Activated naive CD4-positive, alpha-beta T cell treated with anti-CD3 and anti-CD28 coated beads for 36 hours (primary cell): ENCODE results near the gene POLE. TPM values are rescaled to one million over a fixed set of nuclear protein-coding genes. Genes with fewer than 3 reads are reported as not detected.

ENCODE experiments used
- CTCF ChIA-PET: fragments of 350-600 bp; sonication (Branson Sonifier 250); formaldehyde crosslinking; loops from one replicate; lab custom pipeline; 2021; ENCODE audit warnings: antibody characterized with exemption; lab: Charles Lee
- DNase-seq: peaks from one replicate; pipeline ENCODE4 v3.0.0-alpha.2; 2020
- H3K27ac Mint-ChIP-seq: one replicate; pipeline ENCODE4 v1.8.0; 2021; ENCODE audit warnings: mild to moderate bottlenecking, mixed read lengths
- H3K27me3 Mint-ChIP-seq: one replicate; pipeline ENCODE4 v1.8.0; 2021; ENCODE audit warnings: low read depth, mixed read lengths
- H3K36me3 Mint-ChIP-seq: one replicate; pipeline ENCODE4 v1.8.0; 2021; ENCODE audit warnings: low read depth, mixed read lengths
- H3K4me1 Mint-ChIP-seq: one replicate; pipeline ENCODE4 v1.8.0; 2021; ENCODE audit warnings: low read depth, mixed read lengths
- H3K4me3 Mint-ChIP-seq: one replicate; pipeline ENCODE4 v1.8.0; 2021; ENCODE audit warnings: mild to moderate bottlenecking, moderate library complexity, mixed read lengths
- H3K9me3 Mint-ChIP-seq: one replicate; pipeline ENCODE4 v1.8.0; 2021; ENCODE audit warnings: mixed read lengths
- intact Hi-C: fragments of 100-400 bp; cut with micrococcal nuclease; formaldehyde crosslinking; loops from one replicate; pipeline ENCODE4 v1.15.1; 2023
- total RNA-seq, 2 experiments: library from RNA; stranded (reverse); gene quantifications; one replicate each; pipeline ENCODE4 v1.2.3, GENCODE V29; 2021

Gene POLE
- total RNA-seq, 2 experiments from 2014 or later, result 118 to 121 TPM

DNA sequence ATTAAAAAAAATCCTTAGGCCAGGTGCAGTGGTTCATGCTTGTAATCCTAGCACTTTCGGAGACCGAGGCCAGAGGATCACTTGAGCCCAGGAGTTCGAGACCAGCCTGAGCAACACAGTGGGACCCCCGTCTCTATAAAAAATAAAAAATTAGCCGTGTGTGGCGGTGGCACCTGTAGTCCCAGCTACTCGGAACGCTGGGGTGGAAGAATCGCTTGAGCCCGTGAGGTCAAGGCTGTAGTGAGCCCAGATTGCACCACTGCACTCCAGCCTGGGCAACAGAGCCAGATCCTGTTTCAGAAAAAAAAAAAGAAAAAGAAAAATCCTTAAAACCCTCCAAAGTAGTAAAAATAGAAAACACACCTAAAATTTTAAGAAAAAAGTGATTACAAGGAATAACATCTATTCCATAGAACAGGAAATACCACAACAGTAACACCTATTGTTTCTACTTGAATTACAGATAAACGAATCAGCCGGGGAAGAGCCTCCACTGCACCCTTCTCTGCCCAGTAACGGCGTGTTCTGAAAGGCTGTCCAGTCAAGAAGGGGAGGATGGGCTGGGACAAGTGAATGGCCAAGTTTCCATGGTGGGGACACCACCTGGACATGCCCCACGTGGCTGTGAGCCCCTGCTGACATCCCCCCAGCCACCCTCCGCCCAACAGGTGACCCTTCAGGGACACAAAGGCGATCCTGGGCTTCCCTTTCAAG lies 17.8 kb downstream of the POLE start:
- Mint-ChIP-seq H3K4me1 (peaks cover 2% of the 10 kb centered on the region), H3K9me3 (no peaks in the 10 kb centered on the region), H3K27ac (no peak overlapping the region), H3K36me3 (peaks cover 71% of the 10 kb centered on the region), H3K27me3 (no peaks in the 10 kb centered on the region), H3K4me3 (no peak overlapping the region)
- no peak for DNase-seq
- CTCF ChIA-PET, result no interaction called here
- intact Hi-C loops, result no loop called here

DNA sequence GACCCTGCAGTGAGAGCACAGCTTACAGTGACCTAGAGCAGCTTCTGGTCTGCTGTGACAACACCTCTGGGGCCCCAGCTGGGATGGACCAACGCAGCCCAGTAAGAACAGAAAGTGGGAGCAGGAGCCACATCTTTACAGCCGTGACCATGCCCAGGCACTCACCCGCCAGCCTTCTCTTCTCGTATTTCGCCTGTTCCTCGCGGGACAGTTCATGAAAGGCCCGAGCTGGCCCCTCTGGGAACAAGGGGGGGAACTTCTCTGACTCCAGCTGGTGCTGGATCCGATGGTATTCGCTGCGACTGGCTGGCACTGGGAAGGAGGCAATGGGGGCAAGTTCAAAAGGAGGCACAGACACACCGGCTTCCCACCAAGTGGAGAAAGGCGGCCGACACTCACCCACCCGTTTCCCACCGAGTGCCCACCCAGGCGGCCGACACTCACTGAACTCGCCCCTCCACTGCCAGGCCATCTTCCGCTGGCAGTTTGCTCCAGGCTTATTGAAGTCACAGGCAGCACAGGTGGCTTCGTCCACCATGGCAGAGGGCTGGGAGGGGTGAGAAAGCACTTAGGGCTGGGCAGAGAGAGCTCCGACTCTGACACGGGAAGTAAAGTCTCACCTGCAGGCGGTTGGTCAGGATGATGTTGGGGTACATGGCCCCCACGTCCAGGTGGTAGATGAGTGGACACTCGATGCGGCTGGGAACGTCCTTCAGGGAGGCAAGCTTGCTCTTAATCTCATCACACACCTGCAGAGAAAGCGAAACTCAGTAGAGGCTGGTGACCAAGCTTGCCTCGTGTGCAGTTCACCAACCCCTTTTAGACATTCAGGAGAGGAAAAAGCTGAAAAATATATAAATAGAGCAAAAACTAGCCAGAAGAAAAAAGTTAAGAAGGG lies 18.7 kb downstream of the POLE start:
- CTCF ChIA-PET, result no interaction called here
- no peak overlapping the region for H3K4me3 Mint-ChIP-seq
- H3K36me3 Mint-ChIP-seq, result peaks cover 70% of the 10 kb centered on the region
- no peak for DNase-seq
- H3K27ac Mint-ChIP-seq, result no peak overlapping the region
- no peaks in the 10 kb centered on the region for H3K27me3 Mint-ChIP-seq
- intact Hi-C loops, result no loop called here
- no peaks in the 10 kb centered on the region for H3K9me3 Mint-ChIP-seq
- peaks cover 2% of the 10 kb centered on the region for H3K4me1 Mint-ChIP-seq

DNA sequence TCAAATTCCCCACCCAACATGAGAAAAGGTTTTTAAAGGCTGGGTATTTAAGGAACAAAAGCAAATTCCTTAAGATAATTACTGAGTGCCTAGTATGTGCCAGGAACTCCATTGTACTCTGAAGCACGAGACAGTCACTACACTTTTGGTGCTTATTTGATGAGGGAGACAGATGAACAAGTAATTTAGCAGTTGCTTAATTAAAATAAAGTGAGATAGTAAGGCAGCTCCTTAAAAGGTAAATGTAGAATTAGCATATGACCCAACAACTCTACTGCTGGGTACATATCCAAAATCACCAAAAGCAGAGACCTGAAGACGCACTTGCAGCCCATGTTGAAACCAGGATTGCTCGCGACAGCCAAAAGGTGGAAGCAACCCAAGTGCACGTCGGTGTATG lies 21.3 kb downstream of the POLE start:
- Mint-ChIP-seq H3K4me1 (peaks cover 17% of the 10 kb centered on the region), H3K36me3 (peaks cover 80% of the 10 kb centered on the region), H3K27ac (no peak overlapping the region), H3K9me3 (no peaks in the 10 kb centered on the region), H3K4me3 (no peak overlapping the region), H3K27me3 (no peaks in the 10 kb centered on the region)
- intact Hi-C loops, result no loop called here
- no peak for DNase-seq
- CTCF ChIA-PET, result no interaction called here

DNA sequence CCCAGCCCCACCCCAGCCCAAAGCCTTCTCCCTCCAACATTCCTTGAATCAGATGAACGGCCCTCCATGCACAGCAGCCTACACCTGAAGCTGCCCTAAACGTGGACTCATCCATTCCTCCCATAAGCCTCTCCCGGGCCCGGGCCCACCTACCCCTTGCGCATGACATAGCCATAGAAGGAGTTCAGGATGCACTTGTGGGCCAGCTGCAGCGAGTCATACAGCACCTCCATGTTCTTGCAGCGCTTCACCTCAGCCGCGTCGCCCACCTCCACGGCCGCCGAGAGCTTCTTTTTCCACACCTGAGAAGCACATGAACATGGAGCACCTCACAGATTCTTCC lies 22.0 kb downstream of the POLE start:
- intact Hi-C loops, result no loop called here
- no peak for DNase-seq
- Mint-ChIP-seq H3K4me1 (peaks cover 20% of the 10 kb centered on the region), H3K27ac (no peak overlapping the region), H3K4me3 (no peak overlapping the region), H3K27me3 (no peaks in the 10 kb centered on the region), H3K36me3 (peaks cover 81% of the 10 kb centered on the region), H3K9me3 (no peaks in the 10 kb centered on the region)
- CTCF ChIA-PET, result no interaction called here

DNA sequence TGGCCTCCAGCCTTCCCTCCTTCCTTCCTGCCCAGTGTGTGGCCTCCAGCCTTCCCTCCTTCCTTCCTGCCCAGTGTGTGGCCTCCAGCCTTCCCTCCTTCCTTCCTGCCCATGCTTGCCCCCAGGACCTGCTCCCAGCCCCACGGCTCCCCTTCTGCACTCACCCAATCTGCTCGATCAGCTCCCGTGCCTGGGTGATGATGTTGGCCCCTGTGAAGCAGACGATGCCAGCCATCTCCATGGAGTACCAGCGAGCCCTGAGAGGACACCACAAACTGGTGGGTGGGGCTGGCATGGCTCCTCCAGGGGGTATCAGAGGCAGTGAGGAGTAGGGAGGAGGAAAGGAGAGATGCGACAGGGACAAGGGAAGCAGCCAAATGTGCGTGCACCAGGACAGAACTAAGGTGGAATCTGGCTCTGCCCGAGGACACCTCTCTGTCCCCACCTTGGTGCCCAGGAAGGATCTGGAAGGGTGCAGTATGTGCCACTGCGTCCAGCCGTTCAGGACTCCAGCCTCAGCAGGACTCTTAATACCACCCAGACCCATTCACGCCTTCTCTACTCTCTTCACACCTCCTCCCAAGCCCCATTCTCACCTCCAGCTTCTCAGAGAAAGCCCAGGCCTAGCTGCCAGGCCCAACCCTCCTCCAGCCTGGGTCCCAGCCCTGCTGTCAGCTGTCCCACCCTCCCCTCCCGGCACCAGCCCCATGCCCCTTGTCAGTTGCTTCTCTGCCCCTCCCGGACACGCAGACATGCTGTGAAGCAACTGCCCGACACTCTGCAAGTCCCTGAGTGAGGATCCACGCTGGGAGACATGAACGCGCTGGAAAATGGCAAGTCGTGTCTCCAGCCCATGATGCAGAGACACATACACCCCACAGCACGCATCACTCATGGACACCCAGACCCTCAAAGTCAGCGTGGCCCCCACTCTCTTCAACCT lies 22.7 kb downstream of the POLE start:
- peaks cover 81% of the 10 kb centered on the region for H3K36me3 Mint-ChIP-seq
- peaks cover 22% of the 10 kb centered on the region for H3K4me1 Mint-ChIP-seq
- DNase-seq, result no peak
- no peaks in the 10 kb centered on the region for H3K27me3 Mint-ChIP-seq
- CTCF ChIA-PET, result interaction anchor here (0.7 kb wide), 1 partner anchor 13 kb away, joined by 5 read pairs; no protein-coding TSS in a partner anchor
- H3K9me3 Mint-ChIP-seq, result no peaks in the 10 kb centered on the region
- H3K27ac Mint-ChIP-seq, result no peak overlapping the region
- intact Hi-C loops, result no loop called here
- no peak overlapping the region for H3K4me3 Mint-ChIP-seq

DNA sequence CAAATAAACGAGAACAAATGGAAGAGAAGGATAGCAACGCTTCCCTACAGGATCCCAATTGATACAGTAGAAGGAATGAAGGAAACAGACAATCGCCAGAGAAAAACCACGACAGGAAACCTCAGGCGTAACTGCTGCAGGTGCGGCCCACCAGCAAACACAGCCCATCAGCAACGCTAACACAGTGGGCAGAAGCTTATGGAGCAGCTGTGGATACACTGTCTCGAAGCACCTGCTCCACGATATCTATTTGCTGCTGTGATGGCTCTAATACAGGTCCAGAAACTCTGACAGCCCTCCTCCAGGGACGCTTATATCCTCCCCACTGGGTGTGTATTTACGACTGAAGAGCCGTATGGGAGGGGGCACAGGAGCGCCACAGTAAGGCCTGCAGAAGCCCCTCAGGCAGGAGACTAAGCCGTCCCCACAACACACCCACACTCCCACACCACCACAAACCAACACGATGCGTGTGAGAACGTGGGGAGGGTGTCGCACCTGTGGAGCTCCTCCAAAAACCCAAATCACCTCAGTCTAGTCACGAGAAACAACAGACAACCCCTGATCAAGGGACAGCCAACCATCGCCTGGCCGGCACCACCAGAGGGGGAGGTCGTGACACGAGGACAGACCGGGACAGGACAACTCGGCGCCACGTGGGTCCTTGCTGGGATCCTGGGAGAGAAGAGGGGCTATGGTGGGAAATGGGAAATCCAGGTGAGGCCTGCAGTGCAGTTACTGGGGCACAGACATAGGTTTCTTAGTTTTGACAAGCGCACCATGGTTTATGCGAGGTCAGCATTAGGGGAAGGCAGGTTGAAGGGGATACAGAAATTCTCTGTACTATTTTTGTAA lies 24.0 kb downstream of the POLE start:
- Mint-ChIP-seq H3K36me3 (peaks cover 79% of the 10 kb centered on the region), H3K9me3 (no peaks in the 10 kb centered on the region), H3K27ac (no peak overlapping the region), H3K27me3 (no peaks in the 10 kb centered on the region), H3K4me1 (peaks cover 22% of the 10 kb centered on the region), H3K4me3 (no peak overlapping the region)
- CTCF ChIA-PET, result interaction anchor here (0.5 to 0.7 kb wide), 2 partner anchors 12 to 105 kb away, joined by 3 to 5 read pairs; no protein-coding TSS in a partner anchor
- no peak for DNase-seq
- intact Hi-C loops, result no loop called here

DNA sequence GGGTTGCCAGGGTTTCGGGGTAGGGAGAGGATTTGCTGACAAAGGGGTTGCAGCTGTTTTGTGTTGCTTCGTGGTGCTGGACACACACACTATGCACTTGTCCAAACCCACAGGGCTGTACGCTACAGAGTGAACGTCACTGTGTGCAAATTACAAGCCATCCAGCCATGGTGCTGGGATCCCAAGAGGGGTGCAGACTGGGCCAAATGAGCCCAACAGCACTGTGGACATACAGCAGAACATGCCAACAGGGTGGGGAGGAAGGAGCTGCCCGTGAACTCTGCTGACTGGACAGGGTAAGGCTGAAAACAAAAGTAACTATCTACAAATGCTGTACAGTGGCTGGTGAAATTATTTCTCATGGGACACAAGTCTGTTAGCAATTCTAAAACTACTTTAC lies 25.2 kb downstream of the POLE start:
- no peak overlapping the region for H3K27ac Mint-ChIP-seq
- peaks cover 78% of the 10 kb centered on the region for H3K36me3 Mint-ChIP-seq
- H3K4me1 Mint-ChIP-seq, result peaks cover 22% of the 10 kb centered on the region
- no peaks in the 10 kb centered on the region for H3K27me3 Mint-ChIP-seq
- H3K9me3 Mint-ChIP-seq, result no peaks in the 10 kb centered on the region
- no peak overlapping the region for H3K4me3 Mint-ChIP-seq
- no peak for DNase-seq
- CTCF ChIA-PET, result no interaction called here
- intact Hi-C loops, result no loop called here

DNA sequence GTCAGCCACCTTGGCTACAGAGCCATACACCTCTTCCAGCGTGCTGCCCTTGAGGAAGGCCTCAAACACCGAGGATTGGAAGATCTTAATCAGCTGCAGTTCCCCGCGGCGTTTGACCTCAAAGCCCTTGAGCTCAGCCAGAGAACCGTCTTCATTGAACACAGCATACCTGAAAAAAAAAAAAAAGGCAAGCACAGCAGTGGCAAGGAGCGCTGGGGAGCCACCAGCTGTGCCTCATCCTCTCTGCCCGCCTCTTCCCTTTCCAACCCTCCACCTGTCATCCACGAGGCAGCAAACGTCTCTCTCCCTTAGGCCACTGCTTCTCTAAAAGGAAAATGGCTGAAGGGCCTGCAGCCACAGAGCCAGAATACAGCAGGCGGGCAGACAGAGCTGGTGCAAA lies 26.1 kb downstream of the POLE start:
- Mint-ChIP-seq H3K27me3 (no peaks in the 10 kb centered on the region), H3K4me3 (no peak overlapping the region), H3K36me3 (peaks cover 73% of the 10 kb centered on the region), H3K4me1 (peaks cover 22% of the 10 kb centered on the region), H3K9me3 (no peaks in the 10 kb centered on the region), H3K27ac (no peak overlapping the region)
- intact Hi-C loops, result no loop called here
- CTCF ChIA-PET, result interaction anchor here (0.6 kb wide), 1 partner anchor 74 kb away, joined by 3 read pairs; no protein-coding TSS in a partner anchor
- DNase-seq, result no peak

DNA sequence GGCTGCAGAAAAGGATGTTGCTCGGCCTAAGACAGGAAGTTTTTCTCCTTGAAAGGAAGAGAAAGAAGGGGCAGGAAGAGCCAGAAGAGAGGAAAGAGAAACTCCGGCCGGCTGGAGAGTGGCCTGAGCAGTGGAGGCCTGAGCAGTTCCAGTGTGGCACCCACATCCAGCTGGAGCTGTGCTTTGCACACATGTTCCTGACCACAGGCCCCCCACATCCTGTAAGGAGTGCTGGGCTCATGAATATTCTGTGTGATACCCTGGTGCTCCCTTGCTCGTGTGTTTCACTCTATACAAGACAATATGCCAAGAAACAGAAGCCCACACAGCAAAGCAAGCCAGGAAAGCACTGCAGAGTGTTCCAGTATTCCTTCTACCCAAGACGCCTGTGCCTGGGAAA lies 27.1 kb downstream of the POLE start:
- intact Hi-C loops, result no loop called here
- Mint-ChIP-seq H3K4me3 (no peak overlapping the region), H3K36me3 (peaks cover 65% of the 10 kb centered on the region), H3K27me3 (no peaks in the 10 kb centered on the region), H3K27ac (no peak overlapping the region), H3K9me3 (no peaks in the 10 kb centered on the region), H3K4me1 (peaks cover 21% of the 10 kb centered on the region)
- no peak for DNase-seq
- CTCF ChIA-PET, result no interaction called here

DNA sequence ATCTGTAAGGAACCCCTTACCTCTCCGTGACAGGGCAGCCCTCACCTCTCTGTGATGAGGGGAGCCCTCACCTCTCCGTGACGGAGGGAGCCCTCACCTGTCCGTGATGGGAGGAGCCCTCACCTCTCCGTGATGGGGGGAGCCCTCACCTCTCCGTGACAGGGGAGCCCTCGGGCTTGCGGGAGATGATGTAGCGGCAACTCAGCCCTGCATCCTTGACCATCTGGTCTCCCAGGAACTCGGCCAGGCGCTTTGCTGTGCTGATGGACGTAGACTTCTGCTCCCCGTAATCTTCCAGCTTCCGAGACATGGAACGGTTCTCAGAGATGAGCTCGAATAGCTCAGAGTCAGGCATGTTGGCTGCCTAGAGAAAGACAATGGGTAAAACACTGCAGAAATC lies 28.0 kb downstream of the POLE start:
- Mint-ChIP-seq H3K4me1 (peaks cover 20% of the 10 kb centered on the region), H3K36me3 (peaks cover 64% of the 10 kb centered on the region)
- CTCF ChIA-PET, result no interaction called here

DNA sequence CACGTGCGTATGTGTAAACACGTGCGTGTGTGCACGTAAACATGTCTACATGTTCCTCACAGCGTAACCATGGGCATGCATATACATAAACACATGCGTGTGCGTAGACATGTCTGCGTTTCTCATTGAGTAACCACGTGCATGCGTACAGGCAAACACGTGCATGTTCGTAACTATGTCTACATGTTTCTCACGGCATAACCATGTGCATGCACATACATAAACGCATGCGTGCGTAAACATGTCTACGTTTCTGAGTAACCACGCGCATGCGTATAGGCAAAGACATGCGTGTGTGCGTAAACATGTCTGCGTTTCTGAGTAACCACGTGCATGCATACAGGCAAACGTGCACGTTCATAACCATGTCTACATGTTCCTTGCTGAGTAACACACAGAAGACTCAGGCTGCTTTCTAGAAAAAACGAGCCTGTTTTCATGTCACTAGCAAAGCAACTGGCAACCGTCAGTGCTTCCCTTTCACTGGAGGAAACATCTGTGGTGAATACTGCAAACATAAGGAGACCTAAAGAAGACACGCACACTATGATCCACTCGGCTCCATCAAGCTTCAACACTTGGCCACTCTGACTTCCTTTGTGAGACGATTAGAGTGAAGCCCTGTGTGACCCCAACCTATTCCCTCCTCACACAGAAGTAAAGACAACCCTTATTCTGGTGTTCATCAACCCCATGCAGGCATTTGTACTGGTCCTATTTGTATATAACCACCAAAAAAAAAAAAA lies 28.8 kb downstream of the POLE start:
- intact Hi-C loops, result no loop called here
- Mint-ChIP-seq H3K27ac (no peak overlapping the region), H3K4me1 (peaks cover 18% of the 10 kb centered on the region), H3K27me3 (no peaks in the 10 kb centered on the region), H3K4me3 (no peak overlapping the region), H3K9me3 (no peaks in the 10 kb centered on the region), H3K36me3 (peaks cover 67% of the 10 kb centered on the region)
- CTCF ChIA-PET, result no interaction called here
- DNase-seq, result no peak

More for the DNA sequence above, 28.0 kb downstream of the POLE start:
- DNase-seq, result no peak
- intact Hi-C loops, result no loop called here
- Mint-ChIP-seq H3K27me3 (no peaks in the 10 kb centered on the region), H3K27ac (no peak overlapping the region), H3K9me3 (no peaks in the 10 kb centered on the region), H3K4me3 (no peak overlapping the region)
